ENCODE results near the gene TAGLN2.

The TAGLN2 gene

DNA sequence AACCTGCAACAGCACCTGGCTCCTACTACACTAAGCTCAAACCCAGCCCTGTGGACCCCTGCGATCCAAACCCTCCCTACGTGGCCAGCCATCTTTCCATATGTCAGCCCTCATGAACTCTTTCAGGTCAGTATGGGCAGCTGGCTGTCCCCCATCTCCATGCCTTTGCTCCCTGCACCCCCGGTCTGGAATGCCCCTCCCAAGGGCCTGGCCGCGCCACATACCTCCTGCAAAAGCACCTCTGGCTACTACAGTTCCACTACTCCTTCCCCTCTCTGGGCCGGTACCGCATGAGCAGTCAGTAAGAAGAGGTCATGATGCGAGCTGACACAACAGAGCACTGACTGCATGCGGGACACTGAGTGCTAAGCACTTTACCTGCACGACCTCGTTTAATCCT, 10.0 kb upstream of the TAGLN2 start:
- DNase-seq (ENCODE audit: insufficient read length, low spot score), result no peak
- TF ChIP-seq POLR2A (IDR thresholded peaks at IDR 0.05; ENCODE audit: low read depth, low read length), result no peak

DNA sequence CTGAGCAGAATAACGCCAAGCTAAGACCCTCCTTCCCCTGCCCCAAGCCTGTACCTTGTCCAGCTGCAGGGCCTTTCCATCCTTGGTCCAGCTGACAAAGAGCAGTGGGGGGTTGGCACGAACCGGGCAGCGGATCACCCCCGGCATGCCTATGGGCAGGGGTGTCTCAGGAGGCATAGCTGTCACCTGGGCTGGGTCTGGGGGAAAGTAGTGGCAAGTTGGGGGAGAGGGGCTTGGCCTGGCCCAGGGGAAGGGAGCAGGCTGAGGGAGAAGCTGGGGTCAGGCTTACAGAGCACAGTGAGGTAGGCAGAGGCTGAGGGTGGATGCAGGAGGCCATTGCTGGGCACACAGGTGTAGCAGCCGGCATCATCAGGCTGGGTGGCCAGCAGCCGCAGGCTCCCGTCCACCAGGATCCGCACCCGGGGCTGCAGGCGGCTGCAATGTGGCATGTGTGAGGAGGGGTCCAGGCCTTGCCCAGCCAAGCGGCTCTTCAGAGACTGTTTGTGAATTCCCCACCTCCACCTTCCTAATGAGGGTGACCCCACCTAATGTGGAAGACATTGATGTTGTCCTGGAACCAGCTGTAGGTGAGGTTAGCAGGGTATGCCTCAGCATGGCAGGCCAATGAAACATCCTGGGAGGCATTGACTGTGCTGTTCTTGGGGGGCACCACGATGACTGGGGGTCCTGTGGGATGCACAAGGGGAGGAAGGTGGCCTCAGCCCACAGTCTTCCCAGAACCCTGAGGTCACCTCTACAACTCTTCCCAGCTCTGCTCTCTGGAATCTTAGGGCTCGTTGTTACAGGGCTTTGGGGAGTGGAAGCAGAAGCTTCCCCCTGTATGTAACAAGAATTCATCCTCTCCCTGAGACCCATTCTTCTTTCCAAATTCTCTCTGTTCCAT, 9.1 kb upstream of the TAGLN2 start:
- FAIRE-seq, result no peak
- DNase-seq (ENCODE audit: insufficient read length, low spot score), result no peak
- no peak for TF ChIP-seq POLR2A (IDR thresholded peaks at IDR 0.05; ENCODE audit: low read depth, low read length)

More for the DNA sequence above, 10.0 kb upstream of the TAGLN2 start:
- FAIRE-seq, result no peak

DNA sequence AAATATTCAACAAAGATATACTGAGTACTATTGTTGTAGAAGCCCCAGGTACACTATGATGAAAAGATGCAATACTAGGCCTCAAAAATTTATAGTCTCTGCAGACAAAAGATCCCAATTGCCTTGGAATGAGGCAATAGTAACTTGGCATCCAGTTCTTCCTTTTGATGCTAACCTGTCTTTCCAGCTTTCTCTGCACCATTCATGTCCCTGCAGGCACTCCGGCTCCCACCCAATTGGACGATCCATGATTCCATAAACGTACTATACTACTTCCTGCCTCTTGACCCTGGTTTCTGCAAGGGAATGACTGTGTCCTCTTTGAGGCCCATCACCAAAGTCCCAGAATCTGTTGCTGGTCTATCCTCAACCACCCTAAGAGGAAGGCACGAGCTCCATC, 8.0 kb upstream of the TAGLN2 start:
- no peak for TF ChIP-seq POLR2A (IDR thresholded peaks at IDR 0.05; ENCODE audit: low read depth, low read length)
- DNase-seq (ENCODE audit: insufficient read length, low spot score) (no peak), FAIRE-seq (no peak)

DNA sequence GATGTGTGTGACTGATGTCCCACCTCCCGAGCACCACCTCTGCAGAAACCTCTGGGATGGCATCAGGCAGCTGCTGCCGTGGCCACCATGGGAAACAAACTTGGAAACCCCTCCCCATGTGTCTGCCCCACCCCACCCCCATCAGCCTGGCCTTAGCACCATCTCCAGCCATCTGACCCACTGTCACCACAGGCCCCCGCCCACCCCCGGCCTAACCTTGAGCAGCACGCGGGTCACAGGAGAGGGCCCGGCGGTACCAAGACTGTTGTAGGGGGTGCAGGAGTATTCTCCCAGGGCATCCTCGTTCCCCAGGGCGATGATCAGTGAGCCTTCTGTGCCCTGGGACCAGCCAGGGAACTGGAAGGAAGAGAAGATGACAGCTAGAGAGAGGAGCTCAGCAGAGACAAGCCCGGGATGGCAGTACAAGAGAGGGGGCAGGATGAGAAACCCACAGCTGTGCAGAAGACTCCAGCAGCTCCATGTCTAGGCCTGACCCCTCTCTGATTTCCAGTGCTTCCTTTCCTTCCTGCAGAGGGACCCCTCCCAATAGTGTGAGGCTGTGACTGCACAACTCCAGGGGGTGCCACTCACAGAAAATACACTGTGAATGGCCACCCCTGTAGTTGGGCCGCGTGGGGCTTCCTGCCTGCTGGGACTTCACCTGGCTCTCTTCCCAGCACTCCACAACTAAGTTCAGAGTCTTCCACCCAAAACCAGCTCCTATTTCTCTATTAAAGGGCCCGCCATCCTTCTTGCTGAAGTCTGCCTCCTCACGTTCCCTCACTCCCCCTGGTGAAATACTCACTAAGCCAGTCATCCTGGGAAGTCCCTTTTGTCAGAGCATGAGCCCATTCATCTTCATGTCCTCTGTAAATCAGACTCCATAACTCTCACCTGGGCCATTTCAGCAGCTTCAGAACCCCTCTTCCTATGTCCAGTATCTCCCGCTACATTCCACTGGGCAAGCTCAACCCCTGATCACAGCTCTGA, 7.3 kb upstream of the TAGLN2 start:
- FAIRE-seq (no peak), DNase-seq (ENCODE audit: insufficient read length, low spot score) (no peak)
- TF ChIP-seq POLR2A (IDR thresholded peaks at IDR 0.05; ENCODE audit: low read depth, low read length), result no peak

DNA sequence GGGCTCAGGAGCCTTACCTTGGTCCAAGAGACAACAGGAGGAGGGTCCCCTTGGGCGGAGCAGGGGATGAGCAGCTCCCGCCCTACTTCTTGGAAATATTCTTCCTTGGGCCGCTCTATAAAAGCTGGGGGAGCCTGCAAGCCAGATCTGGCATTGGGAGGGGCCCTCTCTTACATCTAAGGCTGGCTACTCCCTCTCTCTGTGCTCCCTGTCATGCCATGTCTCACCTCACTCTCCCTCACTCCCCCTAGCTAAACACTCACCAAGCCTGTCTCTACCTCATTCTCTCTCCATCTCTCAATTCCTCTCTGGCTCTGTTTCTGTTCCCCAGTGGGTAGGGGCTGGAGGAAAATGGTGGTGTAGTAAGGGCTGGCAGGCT, 6.5 kb upstream of the TAGLN2 start:
- no peak for TF ChIP-seq POLR2A (IDR thresholded peaks at IDR 0.05; ENCODE audit: low read depth, low read length)
- FAIRE-seq (no peak), DNase-seq (ENCODE audit: insufficient read length, low spot score) (no peak)

DNA sequence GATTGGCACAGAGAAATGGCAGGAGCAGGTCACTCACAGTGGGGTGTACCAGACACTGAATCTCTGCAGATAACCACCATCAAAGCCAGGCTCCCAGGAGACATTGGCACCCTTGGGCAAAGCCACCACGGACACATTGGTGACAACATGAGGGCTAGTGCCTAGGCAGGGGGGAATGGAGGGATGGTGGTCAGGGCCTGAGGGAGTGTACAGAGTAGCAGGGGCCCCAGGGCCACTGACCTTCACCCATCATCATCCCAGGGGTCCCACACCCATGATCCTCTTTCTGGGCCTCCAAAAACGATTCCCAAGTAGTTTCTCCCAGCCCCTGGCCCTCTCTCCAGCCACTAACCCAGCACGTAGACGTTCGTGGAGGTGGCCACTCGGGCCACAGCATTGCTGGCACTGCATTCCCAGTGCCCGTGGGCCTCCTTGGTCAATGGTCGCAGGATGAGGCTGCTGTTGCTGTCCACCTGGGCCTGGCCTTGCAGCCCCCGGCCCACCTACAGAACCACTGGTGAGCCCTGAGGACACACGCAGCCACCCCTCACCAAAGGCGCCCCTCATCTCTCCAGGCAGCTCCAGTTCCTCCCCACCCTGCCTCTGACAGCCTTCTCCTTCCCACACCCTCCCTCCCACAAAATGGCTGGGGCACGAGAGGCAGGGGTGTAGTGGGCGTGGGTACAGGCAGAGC, 5.9 kb upstream of the TAGLN2 start:
- DNase-seq (ENCODE audit: insufficient read length, low spot score) (no peak), FAIRE-seq (no peak)
- no peak for TF ChIP-seq POLR2A (IDR thresholded peaks at IDR 0.05; ENCODE audit: low read depth, low read length)

DNA sequence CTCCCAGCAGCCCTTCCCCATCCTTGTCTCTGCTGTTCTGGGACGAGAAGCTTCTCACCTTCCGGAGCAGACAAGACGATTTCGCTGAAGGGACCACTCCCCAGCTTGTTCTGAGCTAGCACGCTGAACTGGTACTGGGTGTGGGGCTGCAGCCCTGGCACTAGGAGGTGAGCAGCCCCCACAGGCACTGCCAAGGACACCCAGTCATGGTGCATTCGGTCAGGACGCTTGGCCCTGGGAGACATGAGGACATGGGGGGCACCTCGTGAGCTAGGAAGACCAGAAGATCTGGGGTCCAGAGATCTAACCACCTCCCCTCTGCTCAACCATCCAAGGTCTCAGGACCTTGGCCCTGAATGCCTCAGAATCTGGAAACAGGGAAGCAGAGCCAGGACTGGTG, 5.3 kb upstream of the TAGLN2 start:
- DNase-seq (ENCODE audit: insufficient read length, low spot score), result no peak
- no peak for FAIRE-seq
- no peak for TF ChIP-seq POLR2A (IDR thresholded peaks at IDR 0.05; ENCODE audit: low read depth, low read length)

DNA sequence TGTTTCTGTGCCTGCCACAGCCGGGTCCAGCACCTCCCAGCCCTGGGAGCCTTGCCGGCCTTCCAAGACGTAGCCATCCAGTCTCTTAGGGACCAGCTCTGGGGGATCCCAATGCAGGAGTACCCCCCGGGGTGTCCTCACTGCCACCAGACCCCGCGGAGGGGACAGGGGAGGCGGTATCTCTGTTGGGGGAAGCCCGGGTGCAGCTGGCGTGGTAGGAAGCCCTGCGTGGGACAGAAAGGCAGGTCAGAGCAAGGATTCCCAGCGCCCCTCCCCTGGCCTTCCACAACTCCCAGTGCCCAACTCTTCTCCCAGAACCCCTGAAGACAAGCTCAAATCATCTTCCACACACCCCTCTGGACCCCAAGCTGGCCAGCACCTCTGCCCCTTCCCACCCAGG, 4.9 kb upstream of the TAGLN2 start:
- no peak for FAIRE-seq
- no peak for DNase-seq (ENCODE audit: insufficient read length, low spot score)

DNA sequence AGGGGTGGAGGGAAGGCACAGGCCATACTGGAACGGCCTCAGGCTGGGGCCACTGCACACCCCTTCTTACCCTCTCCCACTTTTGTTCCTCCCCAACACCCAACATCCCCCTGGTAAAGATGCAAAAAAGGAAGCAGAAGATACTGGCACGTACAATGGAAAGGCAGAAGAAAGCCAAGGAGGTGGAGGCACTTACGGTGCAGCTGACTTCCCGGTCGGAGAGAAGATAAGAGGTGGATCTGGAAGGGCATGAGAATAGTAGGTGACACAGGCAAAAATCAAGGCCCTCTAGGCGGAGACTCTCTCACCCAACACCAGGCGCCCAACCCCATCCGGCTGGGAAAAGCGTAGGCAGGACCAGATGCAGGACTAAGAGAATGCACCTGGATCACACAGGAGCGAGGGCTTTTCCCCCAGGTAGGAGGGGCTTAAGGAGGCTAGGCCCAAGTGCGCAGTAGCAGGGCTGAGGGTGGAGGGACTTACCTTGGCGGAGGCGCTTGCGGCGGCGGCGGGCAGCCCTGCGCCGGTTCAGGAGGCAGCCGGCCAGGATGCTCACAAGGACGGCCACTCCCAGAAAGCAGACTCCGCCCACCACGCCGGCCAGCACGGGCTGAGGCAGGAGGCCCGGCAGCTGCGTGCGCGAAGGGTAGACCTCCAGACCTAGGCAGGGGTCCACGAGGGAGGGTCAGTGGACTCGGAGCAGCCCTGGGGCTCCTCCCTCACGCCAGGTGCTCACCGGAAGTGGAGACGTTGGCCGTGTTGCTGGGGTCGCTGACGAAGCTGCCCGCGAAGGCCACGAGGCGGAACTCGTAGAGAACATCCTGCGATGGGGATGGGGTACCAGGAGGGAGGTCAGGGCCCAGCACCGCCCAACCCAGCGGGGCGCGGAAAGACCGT, 4.1 kb upstream of the TAGLN2 start:
- FAIRE-seq (no peak), DNase-seq (ENCODE audit: insufficient read length, low spot score) (no peak)
- no peak for TF ChIP-seq POLR2A (IDR thresholded peaks at IDR 0.05; ENCODE audit: low read depth, low read length)

More for the DNA sequence above, 4.9 kb upstream of the TAGLN2 start:
- no peak for TF ChIP-seq POLR2A (IDR thresholded peaks at IDR 0.05; ENCODE audit: low read depth, low read length)

DNA sequence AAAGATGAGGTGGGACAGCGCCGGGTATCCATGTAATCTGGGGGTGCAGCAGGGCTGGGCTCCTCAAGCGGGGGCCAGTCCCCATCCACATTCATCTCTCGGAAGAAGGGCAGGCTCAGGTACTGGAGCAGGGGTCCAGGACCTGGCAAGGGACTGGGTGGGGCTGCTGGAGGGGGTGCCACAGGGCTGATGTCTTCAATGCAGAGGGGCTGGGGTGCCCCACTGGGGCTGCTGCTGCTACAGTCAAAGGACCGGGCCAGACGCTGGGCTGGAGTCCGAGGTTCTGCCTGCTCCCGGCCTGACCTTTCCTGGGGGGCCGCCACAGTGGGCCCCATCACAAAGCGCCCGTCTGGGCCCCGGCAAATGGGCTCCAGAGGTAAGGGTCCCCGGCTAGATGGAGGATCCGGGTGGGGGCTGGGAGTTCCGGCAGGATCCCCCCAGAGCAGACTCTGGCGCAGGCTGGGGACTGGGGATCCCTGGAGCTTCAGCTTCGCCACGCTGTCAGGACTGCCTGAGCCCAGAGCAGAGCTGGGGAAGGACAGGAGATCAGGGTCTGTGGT, 3.3 kb upstream of the TAGLN2 start:
- no peak for DNase-seq (ENCODE audit: insufficient read length, low spot score)
- no peak for TF ChIP-seq POLR2A (IDR thresholded peaks at IDR 0.05; ENCODE audit: low read depth, low read length)
- no peak for FAIRE-seq

DNA sequence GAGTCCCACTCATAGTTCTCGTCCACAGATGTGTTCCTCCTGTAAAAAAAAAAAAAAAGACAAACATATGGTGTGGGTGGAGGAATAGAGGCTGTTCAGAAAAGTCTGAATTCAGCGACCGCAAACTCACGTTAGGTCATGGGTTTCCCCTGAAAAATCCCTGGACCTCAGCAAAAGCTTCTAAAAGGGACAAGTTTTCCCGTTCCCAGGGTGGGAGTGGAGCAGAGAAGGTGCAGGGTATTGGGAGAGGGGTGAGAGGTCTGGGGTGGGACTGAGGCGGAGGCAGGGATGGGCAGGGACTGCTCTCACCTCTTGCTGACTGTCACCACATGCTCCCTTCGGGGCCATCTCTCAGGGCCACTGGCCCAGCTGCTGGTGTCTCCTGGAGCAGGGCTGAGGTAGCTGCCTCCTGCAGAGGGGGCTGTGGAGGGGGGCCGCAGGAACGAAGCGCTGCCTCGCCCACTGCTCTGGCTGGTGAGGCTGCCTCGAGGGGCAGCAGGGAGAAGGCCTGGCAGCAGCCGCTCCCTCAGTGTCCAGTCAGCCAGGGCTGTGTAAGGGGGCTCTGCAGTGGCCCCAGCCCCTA, 2.6 kb upstream of the TAGLN2 start:
- TF ChIP-seq POLR2A (IDR thresholded peaks at IDR 0.05; ENCODE audit: low read depth, low read length), result no peak
- FAIRE-seq (no peak), DNase-seq (ENCODE audit: insufficient read length, low spot score) (no peak)

DNA sequence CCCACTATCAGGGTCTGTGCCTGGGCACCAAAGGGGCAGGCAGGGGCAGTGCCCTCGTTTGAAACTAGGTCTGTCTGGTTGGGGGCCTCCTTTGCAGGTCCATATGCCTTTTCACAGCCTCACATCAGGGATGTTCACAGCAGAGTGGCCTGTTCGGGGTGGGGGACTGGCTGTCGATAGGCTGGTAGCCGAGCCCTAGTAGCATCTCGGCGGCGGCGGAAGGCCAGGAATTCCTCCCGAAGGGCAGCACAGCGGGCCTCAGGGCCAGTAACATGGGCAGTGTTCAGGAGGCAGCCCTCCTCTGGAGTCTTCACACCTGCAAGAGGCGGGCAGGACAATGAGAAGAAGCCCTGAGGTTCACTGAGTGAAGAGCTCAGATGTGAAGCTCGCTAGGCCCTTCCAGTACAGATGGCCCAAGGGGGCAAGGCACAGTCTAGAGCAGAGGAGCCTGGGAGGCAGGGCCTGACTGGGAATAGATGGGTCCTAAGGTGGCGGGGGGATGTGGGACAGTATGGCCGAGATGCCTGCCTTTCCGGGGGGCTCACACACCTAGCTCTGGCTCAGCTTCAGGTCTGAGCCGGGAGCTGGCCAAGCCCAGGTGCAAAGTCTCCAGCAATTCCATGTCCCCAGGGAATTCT, 2.0 kb upstream of the TAGLN2 start:
- TF ChIP-seq POLR2A (IDR thresholded peaks at IDR 0.05; ENCODE audit: low read depth, low read length), result no peak
- no peak for FAIRE-seq
- no peak for DNase-seq (ENCODE audit: insufficient read length, low spot score)

Data from H54 (cell line).